ENCODE results near the gene SCN7A. TPM values are rescaled to one million over a fixed set of nuclear protein-coding genes. Genes with fewer than 3 reads are reported as not detected.

Gene SCN7A
- total RNA-seq (ENCODE audit: low replicate concordance), result under 0.01 and 4.7 TPM in 2 replicates

GRCh38 chr2:166494140-166494624, at the start of gene SCN7A:
SCN7A (minus strand) TSS chr2:166494249; CDS start chr2:166477696, 16,553 bp downstream.
- no peak for TF ChIP-seq CTCF (IDR thresholded peaks at IDR 0.05; ENCODE audit: insufficient read depth, low read length)
- peak within 1 kb of the TSS; percentile 13 for H3K4me3 ChIP-seq (ENCODE audit: low read depth, low read length)
- peak; percentile 5 for DNase-seq (ENCODE audit: low read depth)

GRCh38 chr2:166539340-166540162, 45.5 kb upstream of the SCN7A start:
- TF ChIP-seq CTCF (IDR thresholded peaks at IDR 0.05; ENCODE audit: insufficient read depth, low read length), result peak; percentile 82
- H3K4me3 ChIP-seq (ENCODE audit: low read depth, low read length), result no peak overlapping the region
- DNase-seq (ENCODE audit: low read depth), result peak; percentile 82

- no peak overlapping the region for H3K4me3 ChIP-seq (ENCODE audit: low read depth, low read length)
- no peak for DNase-seq (ENCODE audit: low read depth)
- TF ChIP-seq CTCF (IDR thresholded peaks at IDR 0.05; ENCODE audit: insufficient read depth, low read length), result no peak
Measured at GRCh38 chr2:166536111-166536510, 42.1 kb upstream of the SCN7A start.

- TF ChIP-seq CTCF (IDR thresholded peaks at IDR 0.05; ENCODE audit: insufficient read depth, low read length), result no peak
- H3K4me3 ChIP-seq (ENCODE audit: low read depth, low read length), result no peak overlapping the region
- no peak for DNase-seq (ENCODE audit: low read depth)
Measured at GRCh38 chr2:166521155-166521554, 27.1 kb upstream of the SCN7A start.

- DNase-seq (ENCODE audit: low read depth), result no peak
- no peak overlapping the region for H3K4me3 ChIP-seq (ENCODE audit: low read depth, low read length)
- no peak for TF ChIP-seq CTCF (IDR thresholded peaks at IDR 0.05; ENCODE audit: insufficient read depth, low read length)
Measured at GRCh38 chr2:166520604-166521003, 26.6 kb upstream of the SCN7A start.

- no peak overlapping the region for H3K4me3 ChIP-seq (ENCODE audit: low read depth, low read length)
- TF ChIP-seq CTCF (IDR thresholded peaks at IDR 0.05; ENCODE audit: insufficient read depth, low read length), result no peak
- no peak for DNase-seq (ENCODE audit: low read depth)
Measured at GRCh38 chr2:166519391-166519962, 25.4 kb upstream of the SCN7A start.
